ENCODE data around the gene EXOC2.
A peak's percentile ranks its signal among the peaks of the same experiment; 100 is the strongest.
"Not testable (repeated sequence)": the region's sequence is repeated elsewhere in the genome, so short reads cannot be mapped to it uniquely, and the experiment has no call there.

EXOC2 gene

GRCh38 chr6:683742-684440 lies 9.0 kb downstream of the EXOC2 start:
- FAIRE-seq (no peak), DNase-seq (ENCODE audit: low spot score) (peak; percentile 62)

- DNase-seq (ENCODE audit: low spot score) (no peak), FAIRE-seq (no peak)
These were observed 12.1 kb downstream of the EXOC2 start for GRCh38 chr6:680666-681340.

GRCh38 chr6:680251-680650 lies 12.7 kb downstream of the EXOC2 start:
- DNase-seq (ENCODE audit: low spot score) (no peak), FAIRE-seq (no peak)

- DNase-seq (ENCODE audit: low spot score), result no peak
- no peak for FAIRE-seq
These were observed 13.7 kb downstream of the EXOC2 start for GRCh38 chr6:679282-679681.

GRCh38 chr6:678520-678919 lies 14.4 kb downstream of the EXOC2 start:
- DNase-seq (ENCODE audit: low spot score) (no peak), FAIRE-seq (no peak)

GRCh38 chr6:677919-678318 lies 15.0 kb downstream of the EXOC2 start:
- no peak for FAIRE-seq
- DNase-seq (ENCODE audit: low spot score), result no peak

GRCh38 chr6:674956-675355 lies 18.0 kb downstream of the EXOC2 start:
- no peak for DNase-seq (ENCODE audit: low spot score)
- FAIRE-seq, result no peak

- FAIRE-seq (no peak), DNase-seq (ENCODE audit: low spot score) (no peak)
These were observed 18.5 kb downstream of the EXOC2 start for GRCh38 chr6:674406-674805.

GRCh38 chr6:667253-667927 lies 25.5 kb downstream of the EXOC2 start:
- FAIRE-seq (no peak), DNase-seq (ENCODE audit: low spot score) (no peak)

GRCh38 chr6:665403-666267 lies 27.3 kb downstream of the EXOC2 start:
- DNase-seq (ENCODE audit: low spot score), result no peak
- FAIRE-seq, result no peak

- DNase-seq (ENCODE audit: low spot score); FAIRE-seq: not testable (repeated sequence)
These were observed 29.2 kb downstream of the EXOC2 start for GRCh38 chr6:663788-664187.

- no peak for DNase-seq (ENCODE audit: low spot score)
- FAIRE-seq, result no peak
These were observed 33.0 kb downstream of the EXOC2 start for GRCh38 chr6:659716-660581.

GRCh38 chr6:658244-658643 lies 34.7 kb downstream of the EXOC2 start:
- FAIRE-seq (no peak), DNase-seq (ENCODE audit: low spot score) (no peak)

GRCh38 chr6:657743-658142 lies 35.2 kb downstream of the EXOC2 start:
- DNase-seq (ENCODE audit: low spot score) (no peak), FAIRE-seq (no peak)

- no peak for DNase-seq (ENCODE audit: low spot score)
- FAIRE-seq, result no peak
These were observed 36.3 kb downstream of the EXOC2 start, which contains the start of gene HUS1B for GRCh38 chr6:656460-657252. HUS1B (minus strand) TSS chr6:657100; CDS start chr6:656944, 156 bp downstream.

- DNase-seq (ENCODE audit: low spot score) (no peak), FAIRE-seq (no peak)
These were observed 38.8 kb downstream of the EXOC2 start for GRCh38 chr6:654136-654535.

GRCh38 chr6:652865-653264 lies 40.1 kb downstream of the EXOC2 start:
- FAIRE-seq (no peak), DNase-seq (ENCODE audit: low spot score) (no peak)

- no peak for DNase-seq (ENCODE audit: low spot score)
- no peak for FAIRE-seq
These were observed 42.8 kb downstream of the EXOC2 start for GRCh38 chr6:650098-650497.

- no peak for DNase-seq (ENCODE audit: low spot score)
- FAIRE-seq, result no peak
These were observed 50.1 kb downstream of the EXOC2 start for GRCh38 chr6:642805-643204.

All from RCC 7860 (cell line).